Mesenchymal stem cell (in vitro differentiated cells and primary cell): ENCODE results near the gene ITGB3. TPM values are rescaled to one million over a fixed set of nuclear protein-coding genes. Genes with fewer than 3 reads are reported as not detected.
A peak's percentile ranks its signal among the peaks of the same experiment; 100 is the strongest.

Experiments used
- DNase-seq: peaks from one replicate; pipeline ENCODE4 v3.0.0-alpha.2; 2013
- H2AFZ ChIP-seq: one replicate; pipeline ENCODE4 v1.6.1; 2013; ENCODE audit warnings: low read depth, mild to moderate bottlenecking, control low read depth, inconsistent platforms, low read length, moderate library complexity
- H2AK5ac ChIP-seq: 2 replicates; pipeline ENCODE4 v1.6.1; 2013; ENCODE audit warnings: low read length, moderate library complexity, mild to moderate bottlenecking, inconsistent platforms; ENCODE audit not compliant: severe bottlenecking
- H2BK120ac ChIP-seq: one replicate; pipeline ENCODE4 v1.6.1; 2013; ENCODE audit warnings: low read depth, mild to moderate bottlenecking, inconsistent platforms, low read length, moderate library complexity
- H2BK12ac ChIP-seq, 2 experiments: one replicate each; pipeline ENCODE4 v1.6.1; 2013; ENCODE audit warnings: inconsistent platforms in 2 of 2, low read length in 2 of 2, mild to moderate bottlenecking in 2 of 2, moderate library complexity in 2 of 2, control low read depth in 1 of 2
- H2BK15ac ChIP-seq: one replicate; pipeline ENCODE4 v1.6.1; 2013; ENCODE audit warnings: mild to moderate bottlenecking, low read depth, inconsistent platforms; ENCODE audit not compliant: poor library complexity, severe bottlenecking
- H2BK5ac ChIP-seq: 2 replicates; pipeline ENCODE4 v1.6.1; 2013; ENCODE audit warnings: low read depth, mild to moderate bottlenecking, low read length, control low read depth, inconsistent platforms; ENCODE audit not compliant: poor library complexity, severe bottlenecking
- H3K14ac ChIP-seq, 2 experiments: one replicate each; pipeline ENCODE4 v1.6.1; 2013; ENCODE audit warnings: inconsistent platforms in 2 of 2, low read length in 2 of 2, control low read depth in 1 of 2, mild to moderate bottlenecking in 1 of 2, moderate library complexity in 1 of 2
- H3K18ac ChIP-seq, 2 experiments: one replicate each; pipeline ENCODE4 v1.6.1; 2013; ENCODE audit warnings: inconsistent platforms in 2 of 2, low read length in 2 of 2, control low read depth in 1 of 2, low read depth in 1 of 2, mild to moderate bottlenecking in 1 of 2
- H3K23ac ChIP-seq, 2 experiments: one replicate each; pipeline ENCODE4 v1.6.1; 2013; ENCODE audit warnings: inconsistent platforms in 2 of 2, low read length in 2 of 2, mild to moderate bottlenecking in 2 of 2, moderate library complexity in 2 of 2, control low read depth in 1 of 2
- H3K27ac ChIP-seq: 2 replicates; pipeline ENCODE4 v1.5.1; 2013; ENCODE audit warnings: mild to moderate bottlenecking, moderate library complexity, low read length, control low read depth, inconsistent platforms; ENCODE audit not compliant: poor library complexity, severe bottlenecking
- H3K27me3 ChIP-seq, 2 experiments: 2 replicates each; pipeline versions ENCODE4 v1.6.1 to v1.7.0; 2013; ENCODE audit warnings: low read length in 2 of 2, mild to moderate bottlenecking in 2 of 2, moderate library complexity in 2 of 2, control low read depth in 1 of 2, inconsistent platforms in 1 of 2; ENCODE audit not compliant: control insufficient read depth in 1 of 2, insufficient read depth in 1 of 2
- H3K36me3 ChIP-seq, 2 experiments: 2 replicates each; pipeline versions ENCODE4 v1.6.1 to v1.7.0; 2013; ENCODE audit warnings: low read length in 2 of 2, control low read depth in 1 of 2, inconsistent platforms in 1 of 2, low read depth in 1 of 2, mild to moderate bottlenecking in 1 of 2; ENCODE audit not compliant: insufficient read depth in 2 of 2, control insufficient read depth in 1 of 2
- H3K4ac ChIP-seq, 2 experiments: one replicate each; pipeline ENCODE4 v1.6.1; 2013; ENCODE audit warnings: inconsistent platforms in 2 of 2, low read length in 2 of 2, mild to moderate bottlenecking in 2 of 2, moderate library complexity in 2 of 2, control low read depth in 1 of 2, low read depth in 1 of 2
- H3K4me1 ChIP-seq: 2 replicates; pipeline ENCODE4 v1.6.1; 2013; ENCODE audit warnings: low read depth, low read length, control low read depth; ENCODE audit not compliant: control insufficient read depth, insufficient read depth
- H3K4me2 ChIP-seq: 2 replicates; pipeline ENCODE4 v1.6.1; 2013; ENCODE audit warnings: low read length, mild to moderate bottlenecking, inconsistent platforms; ENCODE audit not compliant: poor library complexity, severe bottlenecking
- H3K4me3 ChIP-seq, 2 experiments: 2 replicates each; pipeline versions ENCODE4 v1.5.1 to v1.7.0; 2013; ENCODE audit warnings: low read length in 2 of 2, mild to moderate bottlenecking in 2 of 2, control low read depth in 1 of 2, low read depth in 1 of 2; ENCODE audit not compliant: insufficient read depth in 1 of 2
- H3K79me1 ChIP-seq: replicated peaks from 2 replicates; pipeline ENCODE4 v1.6.1; 2013; ENCODE audit warnings: mild to moderate bottlenecking, control low read depth, low read length, inconsistent platforms; ENCODE audit not compliant: poor library complexity, severe bottlenecking
- H3K9ac ChIP-seq: 2 replicates; pipeline ENCODE4 v1.7.0; 2013; ENCODE audit warnings: mild to moderate bottlenecking, low read length, moderate library complexity
- H3K9me3 ChIP-seq: 2 replicates; pipeline ENCODE4 v1.7.0; 2013; ENCODE audit warnings: mild to moderate bottlenecking, low read length; ENCODE audit not compliant: control insufficient read depth
- H4K8ac ChIP-seq: one replicate; pipeline ENCODE4 v1.6.1; 2013; ENCODE audit warnings: inconsistent platforms, mild to moderate bottlenecking, low read length, moderate library complexity
- H4K91ac ChIP-seq: one replicate; pipeline ENCODE4 v1.6.1; 2013; ENCODE audit warnings: mild to moderate bottlenecking, low read length, inconsistent platforms
- WGBS: methylation state at CpG from one replicate; pipeline ENCODE4 v1.1.7; 2013; ENCODE audit warnings: mixed read lengths; 5-methylcytosine and 5-hydroxymethylcytosine counted together
- polyA plus RNA-seq, 2 experiments: library from polyadenylated mRNA; stranded (reverse); fragments of 200-250 nt; gene quantifications; one replicate each; pipeline ENCODE4 v1.2.3, GENCODE V29; 2013

Gene ITGB3
- 11.3 TPM for polyA plus RNA-seq (2013, experiment 1 of 2)
- polyA plus RNA-seq (2013, experiment 2 of 2) = 11.3 TPM

- Histone ChIP-seq H4K91ac (no peak within 1 kb of the TSS), H3K4ac (peak within 1 kb of the TSS; percentile 69 to 77), H2BK12ac (peak within 1 kb of the TSS in 1 of 2 experiments; percentile 75), H2BK120ac (peak within 1 kb of the TSS; percentile 58), H3K9ac (peak within 1 kb of the TSS; percentile 93), H3K27me3 (no peaks in the 10 kb centered on the region), H3K4me3 (peak within 1 kb of the TSS; percentile 90 to 95), H3K27ac (peak within 1 kb of the TSS; percentile 45), H2BK5ac (peak within 1 kb of the TSS; percentile 97), H3K23ac (peak within 1 kb of the TSS in 1 of 2 experiments; percentile 42), H3K4me1 (peaks cover 15% of the 10 kb centered on the region), H2BK15ac (peak within 1 kb of the TSS; percentile 74), H3K36me3 (peaks cover 0 to 14% of the 10 kb centered on the region in 2 experiments), H4K8ac (no peak within 1 kb of the TSS), H2AFZ (peak within 1 kb of the TSS; percentile 92), H2AK5ac (peak within 1 kb of the TSS; percentile 90), H3K79me1 (peaks cover under 1% of the 10 kb centered on the region), H3K4me2 (peak within 1 kb of the TSS; percentile 35), H3K18ac (peak within 1 kb of the TSS; percentile 67 to 78), H3K9me3 (no peaks in the 10 kb centered on the region), H3K14ac (peak within 1 kb of the TSS in 1 of 2 experiments; percentile 92)
- WGBS = under 1% methylated on average over 58 of the region's 112 CpGs
- peak; percentile 83 for DNase-seq
These were observed at the start of gene ITGB3 for GRCh38 chr17:47253541-47254402. TSS of gene ITGB3 (plus strand) at chr17:47253827. CDS start at chr17:47253862, 35 bp downstream.

- Histone ChIP-seq H3K9ac (peak overlapping the region; percentile 63), H3K23ac (no peak overlapping the region), H3K14ac (no peak overlapping the region), H2AFZ (no peak overlapping the region), H3K4ac (no peak overlapping the region), H2AK5ac (peak overlapping the region; percentile 96), H3K4me3 (peak overlapping the region in 1 of 2 experiments; percentile 32), H3K4me1 (peaks cover 27% of the 10 kb centered on the region), H2BK12ac (no peak overlapping the region), H2BK120ac (no peak overlapping the region), H2BK5ac (no peak overlapping the region), H3K79me1 (no peaks in the 10 kb centered on the region), H3K27ac (peak overlapping the region; percentile 94), H3K36me3 (no peaks in the 10 kb centered on the region), H3K9me3 (no peaks in the 10 kb centered on the region), H4K8ac (no peak overlapping the region), H3K27me3 (no peaks in the 10 kb centered on the region), H3K4me2 (no peak overlapping the region), H3K18ac (no peak overlapping the region), H2BK15ac (no peak overlapping the region), H4K91ac (no peak overlapping the region)
- DNase-seq = peak; percentile 16
- WGBS = 85% methylated on average over 5 of the region's 6 CpGs
These were observed 49.5 kb upstream of the ITGB3 start for GRCh38 chr17:47203984-47204721.

- Histone ChIP-seq H4K91ac (no peak overlapping the region), H3K9me3 (no peaks in the 10 kb centered on the region), H2BK12ac (no peak overlapping the region), H3K79me1 (no peaks in the 10 kb centered on the region), H3K4me3 (peak overlapping the region in 1 of 2 experiments; percentile 50), H3K23ac (no peak overlapping the region), H3K14ac (no peak overlapping the region), H2AFZ (no peak overlapping the region), H3K4me2 (peak overlapping the region; percentile 41), H2AK5ac (peak overlapping the region; percentile 73), H2BK5ac (peak overlapping the region; percentile 95), H3K9ac (peak overlapping the region; percentile 63), H3K4me1 (peaks cover 28% of the 10 kb centered on the region), H2BK120ac (no peak overlapping the region), H3K36me3 (no peaks in the 10 kb centered on the region), H3K4ac (peak overlapping the region in 1 of 2 experiments; percentile 16), H3K18ac (peak overlapping the region; percentile 59 to 67), H2BK15ac (peak overlapping the region; percentile 44), H3K27me3 (no peaks in the 10 kb centered on the region), H4K8ac (peak overlapping the region; percentile 3), H3K27ac (peak overlapping the region; percentile 94)
- DNase-seq = peak; percentile 72
- 59% methylated on average over 5 of the region's 6 CpGs for WGBS
These were observed 48.8 kb upstream of the ITGB3 start for GRCh38 chr17:47204722-47205418.
